ENCODE results near the gene PHACTR3.

DNA sequence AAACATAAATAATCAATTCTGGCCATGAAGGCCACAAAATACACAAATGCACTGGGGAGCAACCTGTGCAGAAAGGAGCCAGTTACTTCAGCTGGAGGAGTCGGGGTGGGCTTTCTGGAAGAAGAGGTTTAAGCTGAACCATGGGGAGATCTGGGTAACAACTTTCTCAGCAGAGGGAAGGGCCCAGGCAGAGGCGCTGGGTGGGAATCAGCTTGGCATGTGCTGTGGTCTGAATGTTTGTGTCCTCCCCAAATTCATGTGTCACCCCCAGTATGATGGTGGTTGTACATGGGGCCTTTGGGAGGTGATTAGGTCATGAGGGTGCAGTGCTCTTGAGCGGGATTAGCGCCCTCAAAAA lies 221.2 kb downstream of the PHACTR3 start:
- no peak for TF ChIP-seq POLR2A (IDR thresholded peaks at IDR 0.05)
- no peak for TF ChIP-seq POLR2AphosphoS5 (IDR thresholded peaks at IDR 0.05)

Data from spleen (tissue), 3 donors.